ENCODE measurements around the gene CFAP97D1. TPM values are rescaled to one million over a fixed set of nuclear protein-coding genes. Genes with fewer than 3 reads are reported as not detected.

The CFAP97D1 gene
- total RNA-seq = not detected in 2 replicates

DNA sequence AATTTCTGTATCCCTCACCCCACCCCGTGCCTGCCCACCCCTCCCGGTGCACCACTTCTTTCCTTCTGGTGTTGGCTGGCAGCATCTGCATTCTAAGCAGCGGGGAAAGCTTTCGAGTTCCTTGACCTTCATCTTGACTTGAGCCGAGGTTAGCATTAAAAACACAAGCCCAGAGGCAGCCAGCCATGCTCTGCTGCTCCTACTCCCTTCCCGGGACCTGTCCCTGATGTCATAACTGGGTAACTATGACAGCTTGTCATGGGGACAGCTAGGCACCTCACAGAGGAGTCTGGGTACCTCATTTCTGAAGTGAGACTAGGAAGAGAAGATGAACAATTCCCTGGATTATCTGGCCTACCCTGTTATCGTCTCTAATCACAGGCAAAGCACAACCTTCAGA, at the start of gene CFAP97D1:
Gene CFAP97D1, plus strand, starts transcription at position 301 of the 400 bp plus-strand sequence. Its CDS starts 28 bp downstream, at position 329.

DNA sequence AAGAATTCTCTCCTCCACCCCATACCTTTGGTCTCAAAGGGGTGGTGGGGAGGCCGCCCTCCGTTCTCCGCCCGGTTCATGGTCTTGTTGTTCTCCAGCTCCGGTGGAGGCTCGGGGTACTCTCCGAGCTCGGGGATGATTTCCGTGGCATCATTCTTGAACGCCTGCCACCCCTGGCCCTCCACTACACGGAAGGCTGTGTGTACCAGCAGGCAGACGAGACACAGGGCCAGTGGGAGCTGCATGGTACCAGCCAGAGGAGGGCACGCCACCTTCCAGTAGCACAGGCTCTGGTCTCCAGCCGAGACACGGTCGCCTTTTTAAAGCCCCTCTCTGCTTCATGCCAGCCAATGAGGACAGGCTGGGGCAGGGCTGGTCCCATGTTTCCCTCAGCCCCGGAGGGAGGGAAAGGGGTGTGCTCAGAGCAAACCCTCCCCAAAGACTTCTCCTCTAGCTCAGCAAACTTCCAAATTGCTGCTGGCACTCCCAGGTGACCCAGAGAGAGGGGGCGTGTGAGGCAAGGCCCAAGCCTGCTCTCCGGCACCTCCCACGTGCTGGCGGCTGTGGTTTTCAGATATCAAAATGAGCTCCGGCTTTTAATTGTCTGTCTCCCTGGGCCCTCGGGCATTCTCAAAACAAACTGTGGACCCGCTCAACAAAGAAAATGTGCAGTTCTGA, 21.6 kb upstream of the CFAP97D1 start, which contains the start of gene SOST:
Gene SOST, minus strand, starts transcription at position 295 of the 678 bp plus-strand sequence. Its CDS starts 50 bp downstream, at position 245.

DNA sequence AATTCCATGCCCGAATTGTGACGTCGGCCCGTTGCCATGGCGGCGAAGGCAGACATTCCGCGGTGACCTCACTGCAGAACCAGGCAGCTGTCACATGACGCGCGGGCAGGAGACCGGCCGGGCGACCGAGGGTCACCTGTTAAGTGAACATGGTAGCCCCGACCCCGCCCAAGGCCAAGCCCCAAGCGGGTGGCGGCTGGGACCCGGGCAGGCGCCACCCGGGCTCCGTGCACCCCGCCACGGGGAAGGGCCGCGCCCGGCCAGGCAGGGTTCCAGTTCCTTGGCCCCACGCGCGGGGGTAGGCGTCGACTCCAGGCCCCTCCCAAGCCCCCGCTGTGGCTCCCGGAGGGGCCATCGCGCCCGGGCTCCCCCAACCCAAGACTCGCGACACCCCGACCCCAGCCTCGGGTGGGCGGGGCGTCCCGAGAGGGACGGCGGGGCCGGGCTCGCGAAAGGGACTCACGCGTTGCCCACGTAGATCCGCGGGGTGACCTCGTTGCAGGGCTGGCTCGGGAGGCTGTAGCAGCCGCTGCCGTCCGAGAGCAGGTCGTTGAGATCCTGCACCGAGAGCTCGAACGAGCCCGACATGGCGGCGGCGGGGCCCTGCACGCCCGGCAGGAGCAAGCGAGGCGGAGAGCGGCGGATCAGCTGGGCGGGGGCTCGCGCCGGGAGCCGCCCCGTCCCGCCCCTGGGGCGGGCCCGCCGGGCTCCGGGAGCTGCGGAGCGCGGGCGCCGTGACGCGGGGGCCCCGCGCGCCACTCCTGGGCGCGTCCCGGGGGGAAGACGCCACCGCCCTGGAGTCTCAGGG, 1.7 kb upstream of the CFAP97D1 start, which contains the start of gene DUSP3:
Gene DUSP3, minus strand, starts transcription at position 641 of the 808 bp plus-strand sequence. Its CDS starts 53 bp downstream, at position 588.

DNA sequence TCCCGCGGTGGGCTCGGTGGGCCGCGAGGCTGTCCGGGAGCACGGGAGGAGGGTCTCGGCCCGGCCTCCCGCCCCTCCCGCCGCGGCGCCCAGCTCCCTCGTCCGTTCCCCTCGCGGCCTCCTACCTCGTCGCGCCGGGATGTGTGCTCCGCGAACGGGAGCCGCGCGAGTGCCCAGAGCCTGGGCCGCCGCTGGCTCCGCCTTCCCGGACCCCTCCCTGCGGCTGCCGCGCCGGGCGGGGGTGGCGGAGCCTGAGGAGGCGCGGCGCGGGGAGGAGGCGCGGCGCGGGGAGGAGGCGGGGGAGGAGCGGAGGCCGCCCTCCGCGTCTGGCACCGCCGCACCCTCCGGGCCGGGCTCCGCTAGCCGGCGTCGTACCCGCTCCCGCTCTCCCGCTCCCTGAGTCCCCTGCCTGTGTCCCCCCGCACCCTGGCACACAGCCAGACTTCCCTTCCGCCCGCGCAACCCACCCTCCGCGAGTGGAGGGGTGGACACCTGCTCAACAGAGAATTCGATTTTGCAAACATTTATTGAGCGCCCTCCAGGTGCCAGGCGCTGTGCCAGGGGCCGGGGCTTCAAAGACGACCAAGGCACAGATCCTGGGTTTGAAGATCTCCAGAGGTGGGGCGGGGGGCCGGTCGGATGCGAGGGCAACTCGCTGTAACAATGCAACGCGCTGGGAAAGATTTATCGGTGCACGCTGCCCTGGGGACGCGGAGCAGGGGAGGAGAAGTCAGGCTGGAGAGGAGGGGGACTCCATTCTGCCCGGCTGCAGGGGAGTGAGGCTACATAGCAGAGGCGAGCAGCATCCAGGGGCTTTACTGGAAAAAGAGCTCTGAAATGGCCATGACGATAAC, 53.0 kb downstream of the CFAP97D1 start, which contains the start of gene MPP3:
Gene MPP3, minus strand, starts transcription at position 171 of the 854 bp plus-strand sequence. CDS start 1,240 bp downstream, outside the sequence.

Other genes with a start within 250 kb of the CFAP97D1 start
- gene ETV4, start 234.1 kb upstream of the CFAP97D1 start, total RNA-seq = 20.3 and 20.5 TPM in 2 replicates
- gene MEOX1, start 118.5 kb upstream of the CFAP97D1 start, total RNA-seq = under 0.01 TPM in 1 of 2 replicates, not detected in the other
- gene SOST, start 21.6 kb upstream of the CFAP97D1 start, total RNA-seq = not detected in 2 replicates
- gene DUSP3, start 1.5 kb upstream of the CFAP97D1 start, total RNA-seq = 81.7 and 90.8 TPM in 2 replicates
- gene MPP3, start 52.7 kb downstream of the CFAP97D1 start, total RNA-seq = 5.9 and 8.2 TPM in 2 replicates
- gene CD300LG, start 66.7 kb downstream of the CFAP97D1 start, total RNA-seq = under 0.01 TPM in 1 of 2 replicates, not detected in the other
- gene MPP2, start 127.1 kb downstream of the CFAP97D1 start, total RNA-seq = 0.33 and 0.38 TPM in 2 replicates
- not detected in 2 replicates for gene PPY, start 162.0 kb downstream of the CFAP97D1 start, total RNA-seq
- gene PYY, start 173.5 kb downstream of the CFAP97D1 start, total RNA-seq = 0.33 TPM in 1 of 2 replicates, not detected in the other
- 6.9 and 11.7 TPM in 2 replicates for gene NAGS, start 224.2 kb downstream of the CFAP97D1 start, total RNA-seq
- 33.1 and 50.0 TPM in 2 replicates for gene TMEM101, start 234.5 kb downstream of the CFAP97D1 start, total RNA-seq

All from vein endothelial cell (primary cell).